SK-N-SH (cell line): Measurements from ENCODE around the gene TOX2. TPM values are rescaled to one million over a fixed set of nuclear protein-coding genes. Genes with fewer than 3 reads are reported as not detected.

Experiments used
- CTCF ChIA-PET: fragments of 300-600, 350-600 bp; formaldehyde crosslinking; extraction: SDS; loops from one replicate; lab custom pipeline; 2021; lab: Yijun Ruan, JAX
- POLR2A ChIA-PET: fragments of 350-600 bp; sonication (Branson Sonifier 250); formaldehyde crosslinking; extraction: SDS; loops from one replicate; lab custom pipeline; 2020; ENCODE audit warnings: antibody characterized with exemption, inconsistent platforms; lab: Yijun Ruan, JAX
- DNase-seq: peaks from one replicate; pipeline ENCODE4 v3.0.0; 2012
- H2AFZ ChIP-seq: fragments of 200-600 bp; sonication (generic); 2 replicates; pipeline ENCODE4 v1.8.1; 2016; ENCODE audit warnings: antibody characterized with exemption, mild to moderate bottlenecking, low read depth
- H3F3A ChIP-seq: fragments of 200-600 bp; sonication (generic); replicated peaks from 2 replicates; pipeline ENCODE3; 2016; ENCODE audit warnings: antibody characterized with exemption, mild to moderate bottlenecking; ENCODE audit not compliant: insufficient read depth
- H3K27ac ChIP-seq, 2 experiments: fragments of 200-500 bp in 1 of 2; fragments of 200-600 bp in 1 of 2; sonication (Bioruptor generic) in 1 of 2; sonication (generic), shearing (Covaris generic) in 1 of 2; 2 replicates each; pipeline versions ENCODE4 v1.5.1 to v1.6.1; 2014 to 2016; ENCODE audit warnings: low read depth in 2 of 2, inconsistent platforms in 1 of 2, low read length in 1 of 2, mild to moderate bottlenecking in 1 of 2, mixed read lengths in 1 of 2
- H3K27me3 ChIP-seq: fragments of 200-600 bp; sonication (generic), shearing (Covaris generic); 2 replicates; pipeline ENCODE4 v1.6.1; 2016; ENCODE audit warnings: mixed run types; ENCODE audit not compliant: insufficient read depth
- H3K36me3 ChIP-seq, 2 experiments: fragments of 200-500 bp in 1 of 2; fragments of 200-600 bp in 1 of 2; sonication (Bioruptor generic) in 1 of 2; sonication (generic) in 1 of 2; replicated peaks in 1 of 2; 2 replicates each; pipeline versions ENCODE3 to v1.5.1; 2014 to 2016; ENCODE audit warnings: low read length in 1 of 2, mild to moderate bottlenecking in 1 of 2; ENCODE audit not compliant: insufficient read depth in 2 of 2, control insufficient read depth in 1 of 2
- H3K4me1 ChIP-seq, 2 experiments: fragments of 200-500 bp in 1 of 2; fragments of 200-600 bp in 1 of 2; sonication (Bioruptor generic) in 1 of 2; sonication (generic), shearing (Covaris generic) in 1 of 2; 2 replicates each; pipeline versions ENCODE4 v1.5.1 to v1.6.1; 2014 to 2016; ENCODE audit warnings: low read depth in 1 of 2, low read length in 1 of 2, mixed run types in 1 of 2; ENCODE audit not compliant: insufficient read depth in 2 of 2, control insufficient read depth in 1 of 2
- H3K4me2 ChIP-seq: fragments of 200-600 bp; sonication (generic), shearing (Covaris generic); 2 replicates; pipeline ENCODE4 v1.6.1; 2017; ENCODE audit warnings: mixed run types
- H3K4me3 ChIP-seq, 2 experiments: fragments of 200-500 bp in 1 of 2; fragments of 200-600 bp in 1 of 2; sonication (Bioruptor generic) in 1 of 2; sonication (generic), shearing (Covaris generic) in 1 of 2; 2 replicates each; pipeline versions ENCODE4 v1.5.1 to v1.8.1; 2014 to 2016; ENCODE audit warnings: low read depth in 2 of 2, inconsistent platforms in 1 of 2, low read length in 1 of 2, mild to moderate bottlenecking in 1 of 2, mixed read lengths in 1 of 2, moderate library complexity in 1 of 2
- H3K79me2 ChIP-seq: fragments of 200-600 bp; sonication (generic); 2 replicates; pipeline ENCODE4 v1.8.1; 2017; ENCODE audit warnings: mild to moderate bottlenecking; ENCODE audit not compliant: insufficient read depth
- H3K9ac ChIP-seq: fragments of 200-600 bp; sonication (generic); 2 replicates; pipeline ENCODE4 v1.6.1; 2017; ENCODE audit warnings: mixed run types
- H3K9me2 ChIP-seq: fragments of 200-600 bp; sonication (generic); 2 replicates; pipeline ENCODE4 v1.6.1; 2017; ENCODE audit warnings: mixed run types
- H3K9me3 ChIP-seq: fragments of 200-600 bp; sonication (generic); 2 replicates; pipeline ENCODE4 v1.6.1; 2017; ENCODE audit warnings: mixed run types, mild to moderate bottlenecking, moderate library complexity
- H4K20me1 ChIP-seq: fragments of 200-600 bp; sonication (generic); 2 replicates; pipeline ENCODE4 v1.6.1; 2017; ENCODE audit warnings: mild to moderate bottlenecking, mixed run types; ENCODE audit not compliant: insufficient read depth
- CTCF ChIP-seq: fragments of 200-600 bp; sonication (generic); IDR thresholded peaks from 2 replicates; pipeline ENCODE4 v1.6.1; 2017; ENCODE audit warnings: antibody characterized with exemption, mild to moderate bottlenecking, moderate library complexity
- EP300 ChIP-seq, 2 experiments: IDR thresholded peaks; 2 replicates each; pipeline versions ENCODE4 v1.4.0 to v1.6.1; 2012; ENCODE audit warnings: borderline replicate concordance in 1 of 2, low read depth in 1 of 2, low read length in 1 of 2
- GABPA ChIP-seq: IDR thresholded peaks from 2 replicates; pipeline ENCODE4 v1.4.0; 2012; ENCODE audit warnings: low read depth, mild to moderate bottlenecking
- NFIC ChIP-seq: IDR thresholded peaks from 2 replicates; pipeline ENCODE4 v1.4.0; 2012; ENCODE audit warnings: borderline replicate concordance
- NRF1 ChIP-seq: IDR thresholded peaks from 2 replicates; pipeline ENCODE4 v1.6.1; 2012; ENCODE audit warnings: low read depth, mild to moderate bottlenecking, low read length
- POLR2AphosphoS5 ChIP-seq: IDR thresholded peaks from 2 replicates; pipeline ENCODE4 v1.6.1; 2012; ENCODE audit warnings: low read depth, low read length
- RCOR1 ChIP-seq: fragments of 150-350 bp; IDR thresholded peaks from 2 replicates; pipeline ENCODE4 v1.6.1; 2017; ENCODE audit warnings: antibody characterized with exemption, low read length
- REST ChIP-seq: IDR thresholded peaks from 2 replicates; pipeline ENCODE4 v1.6.1; 2012; ENCODE audit warnings: mild to moderate bottlenecking, low read depth, low read length, moderate library complexity
- RFX5 ChIP-seq: IDR thresholded peaks from 2 replicates; pipeline ENCODE4 v1.6.1; 2012; ENCODE audit warnings: mild to moderate bottlenecking, improper control_type of control experiment, low read length
- RXRA ChIP-seq: IDR thresholded peaks from 2 replicates; pipeline ENCODE4 v1.4.0; 2012; ENCODE audit warnings: low read depth, mild to moderate bottlenecking, borderline replicate concordance
- SIN3A ChIP-seq: IDR thresholded peaks from 2 replicates; pipeline ENCODE4 v1.6.1; 2012; ENCODE audit warnings: low read depth, mild to moderate bottlenecking, low read length, moderate library complexity, borderline replicate concordance
- TAF1 ChIP-seq: IDR thresholded peaks from 2 replicates; pipeline ENCODE4 v1.6.1; 2012; ENCODE audit warnings: low read depth, mild to moderate bottlenecking, low read length, moderate library complexity, borderline replicate concordance
- TCF12 ChIP-seq: IDR thresholded peaks from 2 replicates; pipeline ENCODE4 v1.4.0; 2012
- ZBTB33 ChIP-seq: IDR thresholded peaks from 2 replicates; pipeline ENCODE4 v1.4.0; 2012; ENCODE audit warnings: low read depth, borderline replicate concordance
- WGBS: methylation state at CpG from one replicate; pipeline ENCODE4 v1.1.6; 2017; ENCODE audit warnings: low lambda C conversion rate; 5-methylcytosine and 5-hydroxymethylcytosine counted together
- polyA plus RNA-seq, 3 experiments: library from polyadenylated mRNA; depleted of rRNA; stranded (reverse); fragments of >200 nt; gene quantifications; 2 replicates each; pipeline ENCODE4 v1.2.3, GENCODE V29; 2012

The TOX2 gene
- polyA plus RNA-seq, 1 of the 3 experiments (the other 2 are of a cell fraction): 15.4 TPM

- Histone ChIP-seq H3K79me2 (no peaks in the 10 kb centered on the region), H3K27me3 (no peaks in the 10 kb centered on the region), H3F3A (no peaks in the 10 kb centered on the region), H3K4me2 (no peak overlapping the region), H3K4me3 (no peak overlapping the region), H3K36me3 (no peaks in the 10 kb centered on the region), H3K9me2 (no peaks in the 10 kb centered on the region), H3K9me3 (no peaks in the 10 kb centered on the region), H3K4me1 (no peaks in the 10 kb centered on the region; a peak in 2 of 4 replicates)
- POLR2A ChIA-PET: no interaction called here
- TF ChIP-seq RCOR1: no peak
- TF ChIP-seq RFX5: no peak
- TF ChIP-seq RXRA: no peak
- TF ChIP-seq TAF1: no peak
- no peak for TF ChIP-seq EP300 (IDR thresholded peaks at IDR 0.05; ENCODE audit: borderline replicate concordance in 1 of 2, low read depth in 1 of 2, low read length in 1 of 2)
- TF ChIP-seq SIN3A: no peak
- TF ChIP-seq ZBTB33: no peak
- TF ChIP-seq REST: no peak
- TF ChIP-seq, all 33 proteins: peak for 0
- Histone ChIP-seq H3K27ac (no peak overlapping the region), H3K9ac (no peak overlapping the region), H4K20me1 (no peaks in the 10 kb centered on the region), H2AFZ (no peak overlapping the region)
- CTCF ChIA-PET: interaction anchor here (0.8 to 23.6 kb wide), 6 partner anchors 16 to 365 kb away, joined by 3 to 618 read pairs (median 12); partner anchors contain the start of gene JPH2
- WGBS: 100% methylated on average over 2 of the region's 7 CpGs
- no peak for DNase-seq
Measured at GRCh38 chr20:44115181-44115580, 200.5 kb downstream of the TOX2 start.

- H3F3A ChIP-seq: no peaks in the 10 kb centered on the region
- H3K9me2 ChIP-seq: no peaks in the 10 kb centered on the region
- POLR2A ChIA-PET: interaction anchor here (1.1 kb wide), 1 partner anchor 72 kb away, joined by 5 read pairs; no protein-coding TSS in a partner anchor
- CTCF ChIA-PET: interaction anchor here (0.6 to 23.6 kb wide), 56 partner anchors 9 to 578 kb away, joined by 3 to 618 read pairs (median 5); partner anchors contain the start of genes JPH2 and OSER1
- no peak overlapping the region for H3K27ac ChIP-seq
- no peaks in the 10 kb centered on the region for H3K79me2 ChIP-seq
- H3K9me3 ChIP-seq: no peaks in the 10 kb centered on the region
- no peaks in the 10 kb centered on the region for H4K20me1 ChIP-seq
- 84% methylated on average over 24 of the region's 76 CpGs for WGBS
- no peak overlapping the region for H3K4me3 ChIP-seq
- H3K36me3 ChIP-seq: no peaks in the 10 kb centered on the region
- H3K27me3 ChIP-seq: no peaks in the 10 kb centered on the region
- no peak overlapping the region for H3K9ac ChIP-seq
- no peaks in the 10 kb centered on the region; a peak in 2 of 4 replicates for H3K4me1 ChIP-seq
- DNase-seq: peak; percentile 52
- 0 out of 2 replicates have a peak overlapping the region, but pooled peaks have one; percentile 43 for H2AFZ ChIP-seq
- H3K4me2 ChIP-seq: no peak overlapping the region
- TF ChIP-seq RCOR1 (no peak), POLR2AphosphoS5 (no peak), EP300 (IDR thresholded peaks at IDR 0.05; ENCODE audit: borderline replicate concordance in 1 of 2, low read depth in 1 of 2, low read length in 1 of 2) (no peak), NFIC (no peak), ZBTB33 (no peak), GABPA (no peak), CTCF (no peak), NRF1 (no peak), TAF1 (no peak), TCF12 (no peak)
Measured at GRCh38 chr20:44115762-44116644, 201.4 kb downstream of the TOX2 start.
